B cell (primary cell): ENCODE measurements around the gene PEA15. TPM values are rescaled to one million over a fixed set of nuclear protein-coding genes. Genes with fewer than 3 reads are reported as not detected.

Source experiments
- ATAC-seq: fragments of 200-7000 bp; cut with Tn5 transposase; one replicate; pipeline ENCODE4 v1.10.0; 2021; ENCODE audit warnings: low read depth, mild to moderate bottlenecking, moderate number of reproducible peaks, moderate library complexity
- CTCF ChIA-PET: fragments of 350-600 bp; sonication (Branson Sonifier 250); formaldehyde crosslinking; loops from one replicate; lab custom pipeline; 2021; ENCODE audit warnings: antibody characterized with exemption, inconsistent platforms; lab: Charles Lee
- POLR2A ChIA-PET: fragments of 350-600 bp; sonication (Branson Sonifier 250); formaldehyde crosslinking; loops from one replicate; lab custom pipeline; 2021; ENCODE audit warnings: antibody characterized with exemption; lab: Charles Lee
- DNase-seq: peaks from one replicate; pipeline ENCODE4 v3.0.0; 2013
- H2AFZ ChIP-seq: 2 replicates; pipeline ENCODE4 v1.6.1; 2012; ENCODE audit warnings: mild to moderate bottlenecking, low read depth, low read length; ENCODE audit not compliant: insufficient read depth, poor library complexity, severe bottlenecking
- H3K27ac ChIP-seq, 2 donors: 1 replicate in 1 of 2; 2 replicates in 1 of 2; pipeline ENCODE4 v1.5.1; 2012 to 2013; ENCODE audit warnings: low read length in 2 of 2, mild to moderate bottlenecking in 2 of 2, moderate library complexity in 1 of 2
- H3K27me3 ChIP-seq, 4 experiments: fragments of 200-600 bp in 1 of 4; sonication (generic) in 1 of 4; replicated peaks in 1 of 4; 1 replicate in 2 of 4; 2 replicates in 2 of 4; pipeline versions ENCODE4 v1.6.1 to v1.7.0; 2013 to 2016; ENCODE audit warnings: low read length in 3 of 4, mild to moderate bottlenecking in 2 of 4, mixed read lengths in 1 of 4, moderate library complexity in 1 of 4; ENCODE audit not compliant: insufficient read depth in 4 of 4, control insufficient read depth in 3 of 4; ENCODE audit errors: control extremely low read depth in 1 of 4
- H3K36me3 ChIP-seq, 2 experiments: replicated peaks in 1 of 2; 1 replicate in 1 of 2; 2 replicates in 1 of 2; pipeline versions ENCODE4 v1.6.1 to v1.7.1; 2013; ENCODE audit warnings: low read length in 1 of 2; ENCODE audit not compliant: insufficient read depth in 2 of 2, control insufficient read depth in 1 of 2; ENCODE audit errors: control extremely low read depth in 1 of 2, extremely low read depth in 1 of 2
- H3K4me1 ChIP-seq, 2 donors: fragments of 200-600 bp in 1 of 2; sonication (generic) in 1 of 2; 1 replicate in 1 of 2; 2 replicates in 1 of 2; pipeline versions ENCODE4 v1.5.1 to v1.6.1; 2013 to 2017; ENCODE audit warnings: low read length in 2 of 2; ENCODE audit not compliant: control insufficient read depth in 2 of 2, insufficient read depth in 2 of 2
- H3K4me2 ChIP-seq: replicated peaks from 2 replicates; pipeline ENCODE3; 2012; ENCODE audit warnings: mild to moderate bottlenecking, low read depth, low read length; ENCODE audit not compliant: poor library complexity, severe bottlenecking
- H3K4me3 ChIP-seq, 5 experiments: fragments of 200-600 bp in 1 of 5; sonication (generic) in 1 of 5; 1 replicate in 3 of 5; 2 replicates in 2 of 5; pipeline versions ENCODE4 v1.5.1 to v1.7.0; 2011 to 2016; ENCODE audit warnings: low read length in 4 of 5, mild to moderate bottlenecking in 4 of 5, low read depth in 2 of 5, control low read depth in 1 of 5, moderate library complexity in 1 of 5; ENCODE audit not compliant: insufficient read depth in 1 of 5; ENCODE audit errors: control extremely low read depth in 1 of 5, extremely low read depth in 1 of 5
- H3K79me2 ChIP-seq: fragments of 200-600 bp; sonication (generic); one replicate; pipeline ENCODE4 v1.6.0; 2016; ENCODE audit warnings: low read length; ENCODE audit not compliant: control insufficient read depth, insufficient read depth
- H3K9ac ChIP-seq: fragments of 200-600 bp; sonication (generic); 2 replicates; pipeline ENCODE4 v1.6.1; 2017; ENCODE audit warnings: mild to moderate bottlenecking, low read length, moderate library complexity
- H3K9me3 ChIP-seq, 3 donors: one replicate each; pipeline versions ENCODE4 v1.6.1 to v1.7.1; 2013; ENCODE audit warnings: low read length in 2 of 3; ENCODE audit not compliant: control insufficient read depth in 2 of 3, insufficient read depth in 1 of 3; ENCODE audit errors: control extremely low read depth in 1 of 3
- H4K20me1 ChIP-seq: 2 replicates; pipeline ENCODE4 v1.6.0; 2012; ENCODE audit warnings: mild to moderate bottlenecking, low read length; ENCODE audit not compliant: insufficient read depth, control insufficient read depth, poor library complexity, severe bottlenecking
- H3K27ac Mint-ChIP-seq: one replicate; pipeline ENCODE4 v1.8.0; 2021; ENCODE audit warnings: mixed read lengths
- H3K27me3 Mint-ChIP-seq: one replicate; pipeline ENCODE4 v1.8.0; 2021; ENCODE audit warnings: mixed read lengths
- H3K4me1 Mint-ChIP-seq: one replicate; pipeline ENCODE4 v1.8.0; 2021; ENCODE audit warnings: mixed read lengths
- H3K4me3 Mint-ChIP-seq: one replicate; pipeline ENCODE4 v1.8.0; 2021; ENCODE audit warnings: mixed read lengths
- H3K9me3 Mint-ChIP-seq: one replicate; pipeline ENCODE4 v1.8.0; 2022; ENCODE audit warnings: mixed read lengths; ENCODE audit not compliant: insufficient read depth
- EZH2 ChIP-seq: IDR thresholded peaks from 2 replicates; pipeline ENCODE4 v1.6.1; 2012; ENCODE audit warnings: borderline replicate concordance, low read depth, mild to moderate bottlenecking, moderate library complexity, low read length; ENCODE audit not compliant: insufficient read depth, poor library complexity, severe bottlenecking
- WGBS: methylation state at CpG from one replicate; pipeline ENCODE4 v1.1.5; 2013; ENCODE audit warnings: missing lambda C conversion rate; ENCODE audit not compliant: insufficient coverage; 5-methylcytosine and 5-hydroxymethylcytosine counted together
- intact Hi-C: fragments of 100-400 bp; cut with micrococcal nuclease; formaldehyde crosslinking; loops from one replicate; pipeline ENCODE4 v1.10.0; 2022
- polyA plus RNA-seq: library from polyadenylated mRNA; depleted of rRNA; stranded (reverse); fragments of >200 nt; gene quantifications from 2 replicates; pipeline ENCODE4 v1.2.3, GENCODE V29; 2012
- total RNA-seq, 2 donors: library from RNA; stranded (reverse); fragments of 120-200 nt in 1 of 2; gene quantifications; 1 replicate in 1 of 2; 2 replicates in 1 of 2; pipeline versions ENCODE4 v1.2.3 to v1.2.4, GENCODE V29; 2013 to 2022
- TF ChIP-seq, protein P1 (sequence below): fragments of 200-600 bp; IDR thresholded peaks from one replicate; pipeline ENCODE4 v1.8.0; 2022; ENCODE audit warnings: antibody characterized with exemption, mild to moderate bottlenecking

PEA15 gene
- total and polyA plus RNA-seq, 2 donors (not counting 1 experiment from before 2014, with no cell fraction given), result 81.7 to 91.4 TPM

DNA sequence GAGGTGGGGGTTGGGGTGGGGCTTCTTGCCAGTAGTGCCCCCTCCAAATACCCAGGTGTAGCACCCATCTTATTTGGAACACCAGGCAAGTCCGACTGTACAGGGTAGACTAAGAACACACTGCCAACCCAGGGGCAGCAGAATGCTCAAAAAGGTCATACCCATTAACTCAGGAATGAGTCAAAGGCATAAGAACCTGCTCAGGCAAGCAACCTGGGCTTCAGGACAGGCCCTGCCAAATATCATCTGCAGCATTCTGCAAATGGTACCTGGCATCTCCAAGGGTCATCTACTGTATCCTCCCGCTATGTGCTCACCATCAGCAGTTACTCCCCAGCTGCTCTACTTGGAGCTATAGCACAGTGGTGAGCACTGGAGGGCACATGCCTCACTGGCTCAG, 19.4 kb downstream of the PEA15 start:
- no peaks in the 10 kb centered on the region for H3K9me3 Mint-ChIP-seq
- no peak overlapping the region for H3K4me3 Mint-ChIP-seq
- POLR2A ChIA-PET, result no interaction called here
- Histone ChIP-seq H3K9ac (no peak overlapping the region), H3K27me3 (no peaks in the 10 kb centered on the region), H3K4me2 (no peak overlapping the region), H3K36me3 (peaks cover 40 to 93% of the 10 kb centered on the region in 2 experiments), H2AFZ (no peak overlapping the region), H3K79me2 (no peaks in the 10 kb centered on the region), H3K9me3 (no peaks in the 10 kb centered on the region), H3K4me3 (no peak overlapping the region), H3K27ac (no peak overlapping the region), H4K20me1 (no peaks in the 10 kb centered on the region), H3K4me1 (no peaks in the 10 kb centered on the region)
- H3K4me1 Mint-ChIP-seq, result no peaks in the 10 kb centered on the region
- WGBS, result 100% methylated on average over 2 of the region's 2 CpGs
- no peak overlapping the region for H3K27ac Mint-ChIP-seq
- TF ChIP-seq EZH2, result no peak
- TF ChIP-seq, protein P1, sequence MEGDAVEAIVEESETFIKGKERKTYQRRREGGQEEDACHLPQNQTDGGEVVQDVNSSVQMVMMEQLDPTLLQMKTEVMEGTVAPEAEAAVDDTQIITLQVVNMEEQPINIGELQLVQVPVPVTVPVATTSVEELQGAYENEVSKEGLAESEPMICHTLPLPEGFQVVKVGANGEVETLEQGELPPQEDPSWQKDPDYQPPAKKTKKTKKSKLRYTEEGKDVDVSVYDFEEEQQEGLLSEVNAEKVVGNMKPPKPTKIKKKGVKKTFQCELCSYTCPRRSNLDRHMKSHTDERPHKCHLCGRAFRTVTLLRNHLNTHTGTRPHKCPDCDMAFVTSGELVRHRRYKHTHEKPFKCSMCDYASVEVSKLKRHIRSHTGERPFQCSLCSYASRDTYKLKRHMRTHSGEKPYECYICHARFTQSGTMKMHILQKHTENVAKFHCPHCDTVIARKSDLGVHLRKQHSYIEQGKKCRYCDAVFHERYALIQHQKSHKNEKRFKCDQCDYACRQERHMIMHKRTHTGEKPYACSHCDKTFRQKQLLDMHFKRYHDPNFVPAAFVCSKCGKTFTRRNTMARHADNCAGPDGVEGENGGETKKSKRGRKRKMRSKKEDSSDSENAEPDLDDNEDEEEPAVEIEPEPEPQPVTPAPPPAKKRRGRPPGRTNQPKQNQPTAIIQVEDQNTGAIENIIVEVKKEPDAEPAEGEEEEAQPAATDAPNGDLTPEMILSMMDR, result no peak
- no peaks in the 10 kb centered on the region for H3K27me3 Mint-ChIP-seq
- no peak for DNase-seq
- CTCF ChIA-PET, result interaction anchor here (1.5 to 1.6 kb wide), 2 partner anchors 31 to 67 kb away, joined by 4 to 8 read pairs; no protein-coding TSS in a partner anchor
- ATAC-seq, result no peak
- intact Hi-C loops, result no loop called here

DNA sequence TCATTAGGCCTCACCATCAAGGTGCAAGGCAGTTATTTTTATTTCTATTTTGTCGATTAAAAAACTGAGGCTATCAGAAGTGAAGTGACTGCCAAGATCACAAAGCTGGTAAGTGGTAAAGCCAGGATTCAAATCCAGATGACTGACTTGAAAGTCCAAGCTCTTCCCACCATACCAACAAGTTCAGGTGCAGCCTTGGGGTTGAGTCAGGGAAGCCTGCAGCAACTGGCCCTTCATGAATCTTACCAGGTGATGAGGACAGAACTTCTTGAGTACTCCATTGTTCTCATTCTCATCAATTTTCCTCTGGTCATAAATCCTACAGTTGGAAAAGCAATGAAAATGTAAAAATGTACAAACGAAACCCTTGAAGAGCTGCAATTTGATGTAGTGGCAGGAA, 20.2 kb downstream of the PEA15 start:
- H3K36me3 ChIP-seq, result peaks cover 35 to 93% of the 10 kb centered on the region in 2 experiments
- WGBS, result 100% methylated on average over 1 of the region's 2 CpGs
- no peak overlapping the region for H3K4me2 ChIP-seq
- no peak overlapping the region for H3K4me3 ChIP-seq
- Mint-ChIP-seq H3K27me3 (no peaks in the 10 kb centered on the region), H3K4me3 (no peak overlapping the region), H3K4me1 (no peaks in the 10 kb centered on the region), H3K9me3 (no peaks in the 10 kb centered on the region), H3K27ac (no peak overlapping the region)
- ChIA-PET CTCF (interaction anchor here (0.6 to 1.6 kb wide), 4 partner anchors 25 to 93 kb away, joined by 3 to 8 read pairs (median 4); no protein-coding TSS in a partner anchor), POLR2A (no interaction called here)
- intact Hi-C loops, result no loop called here
- H3K4me1 ChIP-seq, result no peaks in the 10 kb centered on the region
- no peak overlapping the region for H3K27ac ChIP-seq
- no peaks in the 10 kb centered on the region for H4K20me1 ChIP-seq
- H3K79me2 ChIP-seq, result no peaks in the 10 kb centered on the region
- H3K9me3 ChIP-seq, result no peaks in the 10 kb centered on the region
- DNase-seq (no peak), ATAC-seq (no peak)
- no peak overlapping the region for H2AFZ ChIP-seq
- no peak overlapping the region for H3K9ac ChIP-seq
- TF ChIP-seq EZH2, result no peak
- TF ChIP-seq, protein P1, result no peak
- no peaks in the 10 kb centered on the region for H3K27me3 ChIP-seq
